Prostate gland (tissue), 2 donors: ENCODE measurements around the gene YDJC. TPM values are rescaled to one million over a fixed set of nuclear protein-coding genes. Genes with fewer than 3 reads are reported as not detected.
"Not testable (repeated sequence)": the region's sequence is repeated elsewhere in the genome, so short reads cannot be mapped to it uniquely, and the experiment has no call there.

Experiments
- DNase-seq: peaks from one replicate; pipeline ENCODE4 v3.0.0-alpha.2; 2019; ENCODE audit warnings: low spot score
- H3K27ac ChIP-seq, 2 donors: fragments of 200-600 bp; sonication (generic); 2 replicates each; pipeline ENCODE4 v1.5.1; 2017 to 2019
- H3K27me3 ChIP-seq: fragments of 200-600 bp; sonication (generic); replicated peaks from 2 replicates; pipeline ENCODE4 v1.5.1; 2019; ENCODE audit not compliant: insufficient read depth
- H3K36me3 ChIP-seq, 2 donors: fragments of 200-600 bp; sonication (generic); 1 replicate in 1 of 2; 2 replicates in 1 of 2; pipeline versions ENCODE4 v1.5.1 to v1.8.1; 2017 to 2019
- H3K4me1 ChIP-seq: fragments of 200-600 bp; sonication (generic); replicated peaks from 2 replicates; pipeline ENCODE4 v1.5.1; 2019
- H3K4me3 ChIP-seq, 2 donors: fragments of 200-600 bp; sonication (generic); 2 replicates each; pipeline ENCODE4 v1.5.1; 2017 to 2019
- H3K9me3 ChIP-seq: fragments of 200-600 bp; sonication (generic); 2 replicates; pipeline ENCODE4 v1.5.1; 2017
- CTCF ChIP-seq, 4 experiments: fragments of 200-600 bp in 2 of 4; fragments of 450-650 bp in 2 of 4; sonication (generic) in 2 of 4; IDR thresholded peaks; 1 replicate in 3 of 4; 2 replicates in 1 of 4; pipeline ENCODE4 v1.5.1; 2016 to 2019; ENCODE audit warnings: antibody characterized with exemption in 4 of 4, mild to moderate bottlenecking in 2 of 4, moderate library complexity in 2 of 4
- POLR2A ChIP-seq: fragments of 450-650 bp; IDR thresholded peaks from one replicate; pipeline ENCODE4 v1.6.1; 2016; ENCODE audit warnings: antibody characterized with exemption, mild to moderate bottlenecking
- POLR2AphosphoS5 ChIP-seq: sonication (generic); formaldehyde crosslinking; IDR thresholded peaks from one replicate; pipeline ENCODE4 v1.6.1; 2017; ENCODE audit warnings: antibody characterized with exemption
- WGBS: methylation state at CpG from one replicate; pipeline ENCODE4 v1.1.5; 2018; 5-methylcytosine and 5-hydroxymethylcytosine counted together
- intact Hi-C: fragments of 100-400 bp; cut with DNase I; formaldehyde crosslinking; loops from one replicate; pipeline ENCODE4 v1.14.2; 2022
- total RNA-seq, 2 donors: library from RNA; depleted of rRNA; stranded (reverse); fragments of >200 nt; gene quantifications; one replicate each; pipeline ENCODE4 v1.1.0, GENCODE V29; 2016

Gene YDJC
- total RNA-seq, 2 donors from 2014 or later, result 44.9 to 74.1 TPM

GRCh38 chr22:21603973-21604372, 25.8 kb downstream of the YDJC start:
- intact Hi-C loops, result no loop called here
- no peaks in the 10 kb centered on the region for H3K4me1 ChIP-seq
- H3K36me3 ChIP-seq, result no peaks in the 10 kb centered on the region
- no peak overlapping the region for H3K4me3 ChIP-seq
- DNase-seq, result no peak
- H3K27ac ChIP-seq, result no peak overlapping the region
- H3K9me3 ChIP-seq, result no peaks in the 10 kb centered on the region
- TF ChIP-seq POLR2A (no peak), POLR2AphosphoS5 (no peak), CTCF (IDR thresholded peaks at IDR 0.05) (no peak)
- 89% methylated on average over 9 of the region's 9 CpGs for WGBS
- H3K27me3 ChIP-seq, result no peaks in the 10 kb centered on the region

- DNase-seq, result no peak
- no peak overlapping the region for H3K4me3 ChIP-seq
- 93% methylated on average over 6 of the region's 6 CpGs for WGBS
- TF ChIP-seq POLR2AphosphoS5 (no peak), POLR2A (no peak), CTCF (IDR thresholded peaks at IDR 0.05) (no peak)
- no peak overlapping the region for H3K27ac ChIP-seq
- no peaks in the 10 kb centered on the region for H3K4me1 ChIP-seq
- H3K9me3 ChIP-seq, result no peaks in the 10 kb centered on the region
- H3K36me3 ChIP-seq, result no peaks in the 10 kb centered on the region
- intact Hi-C loops, result no loop called here
- H3K27me3 ChIP-seq, result no peaks in the 10 kb centered on the region
These were observed 27.2 kb downstream of the YDJC start for GRCh38 chr22:21602579-21602978.

- TF ChIP-seq POLR2AphosphoS5, result no peak
- TF ChIP-seq CTCF (IDR thresholded peaks at IDR 0.05), result no peak
- no peak for TF ChIP-seq POLR2A
- no peak for DNase-seq
- H3K36me3 ChIP-seq, result peaks cover 0 to 2% of the 10 kb centered on the region in 2 donors
- intact Hi-C loops, result no loop called here
- no peaks in the 10 kb centered on the region for H3K9me3 ChIP-seq
- no peak overlapping the region for H3K27ac ChIP-seq
- no peaks in the 10 kb centered on the region for H3K4me1 ChIP-seq
- no peaks in the 10 kb centered on the region for H3K27me3 ChIP-seq
- 87% methylated on average over 6 of the region's 6 CpGs for WGBS
- no peak overlapping the region for H3K4me3 ChIP-seq
These were observed 30.5 kb downstream of the YDJC start for GRCh38 chr22:21599053-21599893.

GRCh38 chr22:21598302-21598701, 31.5 kb downstream of the YDJC start:
- intact Hi-C loops, result no loop called here
- WGBS, result 89% methylated on average over 3 of the region's 3 CpGs
- H3K27ac ChIP-seq, result no peak overlapping the region
- no peak for DNase-seq
- no peaks in the 10 kb centered on the region for H3K9me3 ChIP-seq
- no peaks in the 10 kb centered on the region for H3K27me3 ChIP-seq
- peaks cover 0 to 12% of the 10 kb centered on the region in 2 donors for H3K36me3 ChIP-seq
- TF ChIP-seq POLR2AphosphoS5 (no peak), CTCF (IDR thresholded peaks at IDR 0.05) (no peak), POLR2A (no peak)
- no peak overlapping the region for H3K4me3 ChIP-seq
- no peaks in the 10 kb centered on the region for H3K4me1 ChIP-seq

GRCh38 chr22:21596356-21597135, 33.3 kb downstream of the YDJC start:
- intact Hi-C loops, H3K4me1 ChIP-seq, H3K4me3 ChIP-seq, H3K27ac ChIP-seq, DNase-seq, H3K27me3 ChIP-seq, H3K9me3 ChIP-seq: not testable (repeated sequence)
- H3K36me3 ChIP-seq, result peaks cover 0 to 12% of the 10 kb centered on the region in 2 donors
- WGBS, result 94% methylated on average over 13 of the region's 13 CpGs
